HG03175 (cell line): ENCODE measurements around the gene INTS1.

Experiments
- ATAC-seq: cut with Tn5 transposase; IDR thresholded peaks from one replicate; pipeline ENCODE4 v1.9.1; 2021; ENCODE audit warnings: mild to moderate bottlenecking, moderate library complexity; ENCODE audit not compliant: unreplicated experiment

INTS1 gene

GRCh38 chr7:1433128-1433920, 70.9 kb downstream of the INTS1 start:
- no peak for ATAC-seq

- peak; percentile 67 for ATAC-seq
Measured at GRCh38 chr7:1432411-1433082, 71.6 kb downstream of the INTS1 start.

- ATAC-seq, result no peak
Measured at GRCh38 chr7:1431634-1432380, 72.4 kb downstream of the INTS1 start.

GRCh38 chr7:1431226-1431625, 73.0 kb downstream of the INTS1 start:
- ATAC-seq, result no peak

- no peak for ATAC-seq
Measured at GRCh38 chr7:1430056-1430845, 73.9 kb downstream of the INTS1 start.

- ATAC-seq, result no peak
Measured at GRCh38 chr7:1428941-1429501, 75.2 kb downstream of the INTS1 start.

GRCh38 chr7:1427064-1427657, 77.0 kb downstream of the INTS1 start:
- no peak for ATAC-seq

GRCh38 chr7:1426474-1426873, 77.7 kb downstream of the INTS1 start:
- ATAC-seq, result no peak

GRCh38 chr7:1425292-1426136, 78.7 kb downstream of the INTS1 start:
- ATAC-seq, result no peak

GRCh38 chr7:1424041-1424440, 80.1 kb downstream of the INTS1 start:
- ATAC-seq, result no peak

- no peak for ATAC-seq
Measured at GRCh38 chr7:1423264-1423811, 80.9 kb downstream of the INTS1 start.

- no peak for ATAC-seq
Measured at GRCh38 chr7:1422512-1423263, 81.5 kb downstream of the INTS1 start.

GRCh38 chr7:1421946-1422345, 82.2 kb downstream of the INTS1 start:
- ATAC-seq, result no peak

- ATAC-seq, result no peak
Measured at GRCh38 chr7:1421020-1421790, 83.0 kb downstream of the INTS1 start.
